HFFc6 (cell line): ENCODE results near the gene ADIPOR2. TPM values are rescaled to one million over a fixed set of nuclear protein-coding genes. Genes with fewer than 3 reads are reported as not detected.

Experiments
- DNase-seq: peaks from one replicate; pipeline ENCODE4 v3.0.0-alpha.2; 2018
- H3K27ac Mint-ChIP-seq: 2 replicates; pipeline ENCODE4 v1.8.0; 2020; ENCODE audit warnings: mild to moderate bottlenecking, mixed read lengths
- H3K27me3 Mint-ChIP-seq: 2 replicates; pipeline ENCODE4 v1.8.0; 2021; ENCODE audit warnings: mild to moderate bottlenecking, moderate library complexity, mixed read lengths; ENCODE audit not compliant: insufficient read depth
- H3K36me3 Mint-ChIP-seq: 2 replicates; pipeline ENCODE4 v1.8.0; 2021; ENCODE audit warnings: low read depth, mixed read lengths
- H3K4me1 Mint-ChIP-seq: 2 replicates; pipeline ENCODE4 v1.8.0; 2020; ENCODE audit warnings: low read depth, mixed read lengths
- H3K4me3 Mint-ChIP-seq: 2 replicates; pipeline ENCODE4 v1.8.0; 2020; ENCODE audit warnings: mild to moderate bottlenecking, moderate library complexity, mixed read lengths
- H3K9me3 Mint-ChIP-seq: 2 replicates; pipeline ENCODE4 v1.8.0; 2020; ENCODE audit warnings: mild to moderate bottlenecking, mixed read lengths
- CTCF ChIP-seq: fragments of 200-600 bp; sonication (generic); IDR thresholded peaks from 2 replicates; pipeline ENCODE4 v1.5.0; 2021; ENCODE audit warnings: antibody characterized with exemption, mild to moderate bottlenecking
- total RNA-seq, 6 experiments: library from RNA; stranded (reverse); fragmentation: NEBNext Ultra II Directional; extraction: Animal tissue kit (Norgen Biotek cat#: 25700); gene quantifications; 2 replicates in 1 of 6; 3 replicates in 5 of 6; pipeline ENCODE4 v1.2.3, GENCODE V29; 2021

ADIPOR2 gene
- total RNA-seq, 6 experiments from 2014 or later: 38.9 to 50.1 (median 44.9) TPM

GRCh38 chr12:1661553-1662335 is 29.1 kb upstream of the ADIPOR2 start:
- Mint-ChIP-seq H3K4me1 (peaks cover 23% of the 10 kb centered on the region), H3K4me3 (peak overlapping the region; percentile 80), H3K27me3 (peaks cover 15% of the 10 kb centered on the region), H3K27ac (peak overlapping the region; percentile 73), H3K36me3 (peaks cover 4% of the 10 kb centered on the region; the same call in 1 of the 2 replicates), H3K9me3 (no peaks in the 10 kb centered on the region; the same call in 1 of the 2 replicates)
- TF ChIP-seq CTCF: no peak
- peak; percentile 95 for DNase-seq

GRCh38 chr12:1662761-1663439 is 28.0 kb upstream of the ADIPOR2 start:
- H3K9me3 Mint-ChIP-seq: no peaks in the 10 kb centered on the region; the same call in 1 of the 2 replicates
- peaks cover 27% of the 10 kb centered on the region for H3K4me1 Mint-ChIP-seq
- TF ChIP-seq CTCF: peak; percentile 53
- peaks cover 15% of the 10 kb centered on the region for H3K27me3 Mint-ChIP-seq
- H3K36me3 Mint-ChIP-seq: peaks cover 4% of the 10 kb centered on the region; the same call in 1 of the 2 replicates
- H3K4me3 Mint-ChIP-seq: peak overlapping the region; percentile 82
- H3K27ac Mint-ChIP-seq: peak overlapping the region; percentile 79; the same call in 1 of the 2 replicates
- DNase-seq: no peak

GRCh38 chr12:1663440-1664132 is 27.3 kb upstream of the ADIPOR2 start:
- peak overlapping the region; percentile 82 for H3K4me3 Mint-ChIP-seq
- peak overlapping the region; percentile 79; the same call in 1 of the 2 replicates for H3K27ac Mint-ChIP-seq
- peaks cover 30% of the 10 kb centered on the region for H3K4me1 Mint-ChIP-seq
- no peak for DNase-seq
- H3K9me3 Mint-ChIP-seq: no peaks in the 10 kb centered on the region; the same call in 1 of the 2 replicates
- H3K36me3 Mint-ChIP-seq: peaks cover 4% of the 10 kb centered on the region; the same call in 1 of the 2 replicates
- TF ChIP-seq CTCF: no peak
- peaks cover 15% of the 10 kb centered on the region for H3K27me3 Mint-ChIP-seq

- Mint-ChIP-seq H3K27ac (peak overlapping the region; percentile 4; the same call in 1 of the 2 replicates), H3K4me3 (no peak overlapping the region), H3K9me3 (no peaks in the 10 kb centered on the region; the same call in 1 of the 2 replicates)
Observed at GRCh38 chr12:1665366-1665765, 25.5 kb upstream of the ADIPOR2 start.

More at GRCh38 chr12:1665366-1665765, 25.5 kb upstream of the ADIPOR2 start:
- H3K27me3 Mint-ChIP-seq: peaks cover 23% of the 10 kb centered on the region
- DNase-seq: no peak
- H3K4me1 Mint-ChIP-seq: peaks cover 28% of the 10 kb centered on the region
- peaks cover 4% of the 10 kb centered on the region; the same call in 1 of the 2 replicates for H3K36me3 Mint-ChIP-seq
- no peak for TF ChIP-seq CTCF
